ENCODE measurements around the gene BTN1A1. TPM values are rescaled to one million over a fixed set of nuclear protein-coding genes. Genes with fewer than 3 reads are reported as not detected.

The BTN1A1 gene
- total and polyA plus RNA-seq, 9 of the 15 experiments (the other 6 are each of a cell fraction or from before 2014, with no cell fraction given): 0.01 to 0.15 (median 0.06) TPM; not detected in 4

DNA sequence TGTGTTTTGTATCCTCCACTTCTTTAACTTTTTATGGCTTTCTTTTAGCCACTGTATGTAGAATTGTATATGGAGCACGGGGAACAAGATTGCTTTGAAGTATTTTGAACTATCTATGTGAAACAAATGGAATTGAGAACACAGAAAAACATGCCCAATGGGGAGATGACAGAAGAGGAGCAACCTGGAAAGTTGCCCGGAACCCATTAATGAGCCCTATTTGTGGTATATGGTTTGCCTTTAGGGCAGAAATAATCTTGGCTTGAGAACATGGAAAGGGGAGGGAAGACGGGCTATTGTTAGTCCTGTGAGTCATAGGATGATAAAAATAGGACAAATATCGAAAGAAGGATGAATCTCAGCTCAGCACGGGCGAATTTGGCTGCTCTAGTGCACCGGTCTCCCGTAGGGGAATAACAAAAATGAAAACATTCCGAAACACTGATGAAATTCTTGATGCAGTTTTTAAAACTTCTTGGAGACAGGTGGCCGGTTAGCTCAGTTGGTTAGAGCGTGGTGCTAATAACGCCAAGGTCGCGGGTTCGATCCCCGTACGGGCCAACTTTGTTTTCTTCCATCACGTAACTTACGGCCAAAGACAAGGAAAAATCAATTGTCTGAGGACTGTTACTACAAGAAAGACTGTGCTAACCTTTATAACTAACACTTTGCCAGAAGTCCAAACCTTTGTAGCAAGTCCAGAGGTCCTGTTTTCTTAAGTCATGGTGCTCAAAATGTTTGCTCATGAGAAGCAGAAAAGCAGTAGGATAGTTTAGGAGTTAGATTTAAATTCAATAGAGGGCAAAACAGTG lies 53.7 kb downstream of the BTN1A1 start (continued):
- TF ChIP-seq, protein P1, sequence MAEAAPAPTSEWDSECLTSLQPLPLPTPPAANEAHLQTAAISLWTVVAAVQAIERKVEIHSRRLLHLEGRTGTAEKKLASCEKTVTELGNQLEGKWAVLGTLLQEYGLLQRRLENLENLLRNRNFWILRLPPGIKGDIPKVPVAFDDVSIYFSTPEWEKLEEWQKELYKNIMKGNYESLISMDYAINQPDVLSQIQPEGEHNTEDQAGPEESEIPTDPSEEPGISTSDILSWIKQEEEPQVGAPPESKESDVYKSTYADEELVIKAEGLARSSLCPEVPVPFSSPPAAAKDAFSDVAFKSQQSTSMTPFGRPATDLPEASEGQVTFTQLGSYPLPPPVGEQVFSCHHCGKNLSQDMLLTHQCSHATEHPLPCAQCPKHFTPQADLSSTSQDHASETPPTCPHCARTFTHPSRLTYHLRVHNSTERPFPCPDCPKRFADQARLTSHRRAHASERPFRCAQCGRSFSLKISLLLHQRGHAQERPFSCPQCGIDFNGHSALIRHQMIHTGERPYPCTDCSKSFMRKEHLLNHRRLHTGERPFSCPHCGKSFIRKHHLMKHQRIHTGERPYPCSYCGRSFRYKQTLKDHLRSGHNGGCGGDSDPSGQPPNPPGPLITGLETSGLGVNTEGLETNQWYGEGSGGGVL (CRISPR knock-in tag; IDR thresholded peaks at IDR 0.05): no peak
- TF ChIP-seq SP1 (CRISPR knock-in tag; IDR thresholded peaks at IDR 0.05) (peak; percentile 80), ZBTB8A (IDR thresholded peaks at IDR 0.05; ENCODE audit: partially characterized antibody) (peak; percentile 82), JUND (IDR thresholded peaks at IDR 0.05; ENCODE audit: borderline replicate concordance, low read depth, low read length) (peak; percentile 82), JUND (tag; IDR thresholded peaks at IDR 0.05; ENCODE audit: borderline replicate concordance, low read depth, low read length) (peak; percentile 89; the same call in 2 of the 3 replicates), RBM39 (optimal IDR thresholded peaks at IDR 0.05; ENCODE audit: low read depth, low read length) (peak; percentile 94), YY1 (IDR thresholded peaks at IDR 0.05; ENCODE audit: borderline replicate concordance in 1 of 3, control insufficient read depth in 1 of 3, extremely low read depth in 1 of 3, insufficient read depth in 3 of 3, insufficient read length in 1 of 3, insufficient replicate concordance in 2 of 3, low read depth in 1 of 3, low read length in 2 of 3) (peak in 1 of 3 experiments; percentile 44), TAF9B (IDR thresholded peaks at IDR 0.05; ENCODE audit: partially characterized antibody) (peak; percentile 31), CBX3 (IDR thresholded peaks at IDR 0.05; ENCODE audit: borderline replicate concordance in 1 of 2, low read length in 2 of 2) (peak in 1 of 2 experiments; percentile 84; a peak in 2 of 3 replicates), ESRRA (IDR thresholded peaks at IDR 0.05; ENCODE audit: borderline replicate concordance, low read depth) (peak; percentile 62), HOXB6 (CRISPR knock-in tag; IDR thresholded peaks at IDR 0.05; ENCODE audit: borderline replicate concordance) (0 out of 2 replicates have a peak, but pooled peaks have one; percentile 19), ZBED1 (IDR thresholded peaks at IDR 0.05) (no peak)
- TF ChIP-seq, protein P2, sequence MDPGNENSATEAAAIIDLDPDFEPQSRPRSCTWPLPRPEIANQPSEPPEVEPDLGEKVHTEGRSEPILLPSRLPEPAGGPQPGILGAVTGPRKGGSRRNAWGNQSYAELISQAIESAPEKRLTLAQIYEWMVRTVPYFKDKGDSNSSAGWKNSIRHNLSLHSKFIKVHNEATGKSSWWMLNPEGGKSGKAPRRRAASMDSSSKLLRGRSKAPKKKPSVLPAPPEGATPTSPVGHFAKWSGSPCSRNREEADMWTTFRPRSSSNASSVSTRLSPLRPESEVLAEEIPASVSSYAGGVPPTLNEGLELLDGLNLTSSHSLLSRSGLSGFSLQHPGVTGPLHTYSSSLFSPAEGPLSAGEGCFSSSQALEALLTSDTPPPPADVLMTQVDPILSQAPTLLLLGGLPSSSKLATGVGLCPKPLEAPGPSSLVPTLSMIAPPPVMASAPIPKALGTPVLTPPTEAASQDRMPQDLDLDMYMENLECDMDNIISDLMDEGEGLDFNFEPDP (CRISPR knock-in tag; IDR thresholded peaks at IDR 0.05): no peak
- TF ChIP-seq, protein P3, sequence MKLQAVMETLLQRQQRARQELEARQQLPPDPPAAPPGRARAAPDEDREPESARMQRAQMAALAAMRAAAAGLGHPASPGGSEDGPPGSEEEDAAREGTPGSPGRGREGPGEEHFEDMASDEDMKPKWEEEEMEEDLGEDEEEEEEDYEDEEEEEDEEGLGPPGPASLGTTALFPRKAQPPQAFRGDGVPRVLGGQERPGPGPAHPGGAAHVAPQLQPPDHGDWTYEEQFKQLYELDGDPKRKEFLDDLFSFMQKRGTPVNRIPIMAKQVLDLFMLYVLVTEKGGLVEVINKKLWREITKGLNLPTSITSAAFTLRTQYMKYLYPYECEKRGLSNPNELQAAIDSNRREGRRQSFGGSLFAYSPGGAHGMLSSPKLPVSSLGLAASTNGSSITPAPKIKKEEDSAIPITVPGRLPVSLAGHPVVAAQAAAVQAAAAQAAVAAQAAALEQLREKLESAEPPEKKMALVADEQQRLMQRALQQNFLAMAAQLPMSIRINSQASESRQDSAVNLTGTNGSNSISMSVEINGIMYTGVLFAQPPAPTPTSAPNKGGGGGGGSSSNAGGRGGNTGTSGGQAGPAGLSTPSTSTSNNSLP (IDR thresholded peaks at IDR 0.05; ENCODE audit: borderline replicate concordance, low read depth, low read length): peak; percentile 52; the same call in 1 of the 2 replicates
- TF ChIP-seq, protein P4, sequence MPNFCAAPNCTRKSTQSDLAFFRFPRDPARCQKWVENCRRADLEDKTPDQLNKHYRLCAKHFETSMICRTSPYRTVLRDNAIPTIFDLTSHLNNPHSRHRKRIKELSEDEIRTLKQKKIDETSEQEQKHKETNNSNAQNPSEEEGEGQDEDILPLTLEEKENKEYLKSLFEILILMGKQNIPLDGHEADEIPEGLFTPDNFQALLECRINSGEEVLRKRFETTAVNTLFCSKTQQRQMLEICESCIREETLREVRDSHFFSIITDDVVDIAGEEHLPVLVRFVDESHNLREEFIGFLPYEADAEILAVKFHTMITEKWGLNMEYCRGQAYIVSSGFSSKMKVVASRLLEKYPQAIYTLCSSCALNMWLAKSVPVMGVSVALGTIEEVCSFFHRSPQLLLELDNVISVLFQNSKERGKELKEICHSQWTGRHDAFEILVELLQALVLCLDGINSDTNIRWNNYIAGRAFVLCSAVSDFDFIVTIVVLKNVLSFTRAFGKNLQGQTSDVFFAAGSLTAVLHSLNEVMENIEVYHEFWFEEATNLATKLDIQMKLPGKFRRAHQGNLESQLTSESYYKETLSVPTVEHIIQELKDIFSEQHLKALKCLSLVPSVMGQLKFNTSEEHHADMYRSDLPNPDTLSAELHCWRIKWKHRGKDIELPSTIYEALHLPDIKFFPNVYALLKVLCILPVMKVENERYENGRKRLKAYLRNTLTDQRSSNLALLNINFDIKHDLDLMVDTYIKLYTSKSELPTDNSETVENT (CRISPR knock-in tag; IDR thresholded peaks at IDR 0.05): no peak
- TF ChIP-seq, protein P5, sequence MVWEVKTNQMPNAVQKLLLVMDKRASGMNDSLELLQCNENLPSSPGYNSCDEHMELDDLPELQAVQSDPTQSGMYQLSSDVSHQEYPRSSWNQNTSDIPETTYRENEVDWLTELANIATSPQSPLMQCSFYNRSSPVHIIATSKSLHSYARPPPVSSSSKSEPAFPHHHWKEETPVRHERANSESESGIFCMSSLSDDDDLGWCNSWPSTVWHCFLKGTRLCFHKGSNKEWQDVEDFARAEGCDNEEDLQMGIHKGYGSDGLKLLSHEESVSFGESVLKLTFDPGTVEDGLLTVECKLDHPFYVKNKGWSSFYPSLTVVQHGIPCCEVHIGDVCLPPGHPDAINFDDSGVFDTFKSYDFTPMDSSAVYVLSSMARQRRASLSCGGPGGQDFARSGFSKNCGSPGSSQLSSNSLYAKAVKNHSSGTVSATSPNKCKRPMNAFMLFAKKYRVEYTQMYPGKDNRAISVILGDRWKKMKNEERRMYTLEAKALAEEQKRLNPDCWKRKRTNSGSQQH (CRISPR knock-in tag; IDR thresholded peaks at IDR 0.05): no peak
